HCT116 (cell line): Measurements from ENCODE around the gene DIP2C. TPM values are rescaled to one million over a fixed set of nuclear protein-coding genes. Genes with fewer than 3 reads are reported as not detected.

ENCODE experiments used
- ATAC-seq: fragments of 200-7000 bp; cut with Tn5 transposase; 2 replicates; pipeline ENCODE4 v1.9.1; 2020; ENCODE audit warnings: mild to moderate bottlenecking, moderate library complexity
- BruUV-seq: library from RNA; stranded (reverse); fragments of 400-500 nt; replicated peaks from 2 replicates; lab custom pipeline; 2021; lab: Mats Ljungman, UMichigan
- CTCF ChIA-PET: fragments of 300-600 bp; sonication (Branson Sonifier 250); formaldehyde crosslinking; loops from one replicate; lab custom pipeline; 2021; ENCODE audit warnings: antibody characterized with exemption; lab: Charles Lee
- POLR2A ChIA-PET: fragments of 300-600, 350-600 bp; sonication (Branson Sonifier 250); formaldehyde crosslinking; loops from one replicate; lab custom pipeline; 2021; ENCODE audit warnings: antibody characterized with exemption; lab: Charles Lee
- RAD21 ChIA-PET, 2 experiments: fragments of 300-600 bp; sonication (Branson Sonifier 250); formaldehyde crosslinking; loops; one replicate each; lab custom pipeline; 2023; ENCODE audit warnings: low total read pairs in 2 of 2; ENCODE audit not compliant: uncharacterized antibody in 2 of 2, unreplicated experiment in 2 of 2, low non-redundant PET in 1 of 2; lab: Charles Lee
- DNase-seq: peaks from one replicate; pipeline ENCODE4 v3.0.0-alpha.2; 2010; ENCODE audit warnings: low read depth, low spot score
- H2AFZ ChIP-seq: fragments of 200-600 bp; shearing (Covaris generic), sonication (generic); 2 replicates; pipeline ENCODE4 v1.6.1; 2017; ENCODE audit warnings: low read depth, mixed run types, mixed read lengths, antibody characterized with exemption, low read length; ENCODE audit not compliant: poor library complexity, severe bottlenecking
- H3K27ac ChIP-seq: 2 replicates; pipeline ENCODE4 v1.5.1; 2012; ENCODE audit warnings: low read depth, low read length
- H3K27me3 ChIP-seq: fragments of 200-600 bp; sonication (generic); 2 replicates; pipeline ENCODE4 v1.6.1; 2016; ENCODE audit warnings: mixed run types, low read length, mixed read lengths; ENCODE audit not compliant: insufficient read depth
- H3K36me3 ChIP-seq, 2 experiments: fragments of 200-500 bp in 1 of 2; fragments of 200-600 bp in 1 of 2; sonication (Bioruptor generic) in 1 of 2; sonication (generic) in 1 of 2; 2 replicates each; pipeline versions ENCODE4 v1.5.1 to v1.6.1; 2014 to 2016; ENCODE audit warnings: low read length in 2 of 2, inconsistent platforms in 1 of 2, mixed read lengths in 1 of 2, mixed run types in 1 of 2; ENCODE audit not compliant: insufficient read depth in 2 of 2, control insufficient read depth in 1 of 2
- H3K4me1 ChIP-seq, 2 experiments: fragments of 200-600 bp in 1 of 2; sonication (generic) in 1 of 2; 2 replicates each; pipeline versions ENCODE4 v1.5.1 to v1.6.1; 2012 to 2017; ENCODE audit warnings: low read length in 2 of 2, inconsistent platforms in 1 of 2, mild to moderate bottlenecking in 1 of 2, mixed read lengths in 1 of 2, mixed run types in 1 of 2, moderate library complexity in 1 of 2; ENCODE audit not compliant: insufficient read depth in 2 of 2, control insufficient read depth in 1 of 2
- H3K4me2 ChIP-seq: fragments of 200-600 bp; sonication (generic); 2 replicates; pipeline ENCODE4 v1.6.1; 2017; ENCODE audit warnings: mixed run types, low read length, mixed read lengths
- H3K4me3 ChIP-seq, 2 experiments: fragments of 200-600 bp in 1 of 2; sonication (generic) in 1 of 2; replicated peaks in 1 of 2; 2 replicates each; pipeline ENCODE4 v1.5.1; 2011 to 2016; ENCODE audit warnings: low read length in 2 of 2, control low read depth in 1 of 2, low read depth in 1 of 2, mild to moderate bottlenecking in 1 of 2, mixed read lengths in 1 of 2, mixed run types in 1 of 2
- H3K79me2 ChIP-seq: fragments of 200-600 bp; sonication (generic); 2 replicates; pipeline ENCODE4 v1.6.1; 2017; ENCODE audit warnings: mild to moderate bottlenecking, mixed run types, low read length, moderate library complexity, mixed read lengths; ENCODE audit not compliant: insufficient read depth
- H3K9ac ChIP-seq: fragments of 200-600 bp; sonication (generic); 2 replicates; pipeline ENCODE4 v1.6.1; 2016; ENCODE audit warnings: low read length, mixed read lengths
- H3K9me2 ChIP-seq: fragments of 200-600 bp; sonication (generic), shearing (Covaris generic); 2 replicates; pipeline ENCODE4 v1.6.1; 2017; ENCODE audit warnings: mixed run types, mild to moderate bottlenecking, moderate library complexity; ENCODE audit not compliant: insufficient read depth
- H3K9me3 ChIP-seq, 2 experiments: fragments of 200-500 bp in 1 of 2; fragments of 200-600 bp in 1 of 2; sonication (Bioruptor generic) in 1 of 2; sonication (generic) in 1 of 2; 2 replicates each; pipeline ENCODE4 v1.6.1; 2014 to 2017; ENCODE audit warnings: low read length in 2 of 2, mixed read lengths in 2 of 2, inconsistent platforms in 1 of 2, low read depth in 1 of 2, mild to moderate bottlenecking in 1 of 2, mixed run types in 1 of 2, moderate library complexity in 1 of 2; ENCODE audit not compliant: control insufficient read depth in 1 of 2, insufficient read depth in 1 of 2
- H4K20me1 ChIP-seq: fragments of 200-600 bp; sonication (generic), shearing (Covaris generic); 2 replicates; pipeline ENCODE4 v1.6.1; 2017; ENCODE audit warnings: mixed run types, mild to moderate bottlenecking, moderate library complexity; ENCODE audit not compliant: insufficient read depth
- CBX3 ChIP-seq: IDR thresholded peaks from 2 replicates; pipeline ENCODE4 v1.6.1; 2012; ENCODE audit warnings: low read depth
- EGR1 ChIP-seq: IDR thresholded peaks from 2 replicates; pipeline ENCODE4 v1.6.1; 2012; ENCODE audit warnings: low read depth
- ELF1 ChIP-seq: IDR thresholded peaks from 2 replicates; pipeline ENCODE4 v1.6.1; 2012; ENCODE audit warnings: low read depth, borderline replicate concordance
- EZH2 ChIP-seq: fragments of 200-600 bp; sonication (generic); IDR thresholded peaks from 2 replicates; pipeline ENCODE4 v1.6.1; 2017; ENCODE audit warnings: antibody characterized with exemption, mixed run types
- POLR2AphosphoS5 ChIP-seq: IDR thresholded peaks from 2 replicates; pipeline ENCODE4 v1.6.1; 2011; ENCODE audit warnings: mild to moderate bottlenecking, low read depth, low read length, moderate library complexity
- RAD21 ChIP-seq: IDR thresholded peaks from 2 replicates; pipeline ENCODE4 v1.6.1; 2012; ENCODE audit warnings: low read depth, mild to moderate bottlenecking
- TCF7L2 ChIP-seq: IDR thresholded peaks from 2 replicates; pipeline ENCODE4 v1.7.0; 2011; ENCODE audit warnings: borderline replicate concordance, inconsistent platforms; ENCODE audit not compliant: insufficient read depth, insufficient read length; ENCODE audit errors: extremely low read depth
- YY1 ChIP-seq: IDR thresholded peaks from 2 replicates; pipeline ENCODE4 v1.6.1; 2011; ENCODE audit warnings: low read length, low read depth, moderate library complexity, mild to moderate bottlenecking; ENCODE audit not compliant: insufficient replicate concordance; ENCODE audit errors: extremely low read depth
- ZFX ChIP-seq: fragments of 450-650 bp; IDR thresholded peaks from 2 replicates; pipeline ENCODE4 v1.6.1; 2017
- intact Hi-C: fragments of 100-400 bp; cut with micrococcal nuclease; formaldehyde crosslinking; loops from 2 replicates; pipeline ENCODE4 v1.10.0; 2022
- total RNA-seq: library from RNA; stranded (reverse); gene quantifications from one replicate; pipeline ENCODE4 v1.2.1, GENCODE V29; 2021; ENCODE audit not compliant: unreplicated experiment
- TF ChIP-seq, protein P1 (sequence below), 3 experiments: fragments of 200-600 bp in 1 of 3; sonication (generic) in 1 of 3; IDR thresholded peaks in 2 of 3; conservative IDR thresholded peaks in 1 of 3; 2 replicates each; pipeline ENCODE4 v1.5.1; 2012 to 2017; ENCODE audit warnings: low read depth in 2 of 3, low read length in 2 of 3, antibody characterized with exemption in 1 of 3, borderline replicate concordance in 1 of 3, control low read depth in 1 of 3, mild to moderate bottlenecking in 1 of 3, mixed read lengths in 1 of 3, mixed run types in 1 of 3, moderate library complexity in 1 of 3; ENCODE audit not compliant: insufficient read depth in 1 of 3
- TF ChIP-seq, protein P2 (sequence below): IDR thresholded peaks from 2 replicates; pipeline ENCODE4 v1.6.1; 2012; ENCODE audit warnings: low read depth
- TF ChIP-seq, protein P3 (sequence below): IDR thresholded peaks from 2 replicates; pipeline ENCODE4 v1.6.1; 2012

The DIP2C gene
- total RNA-seq, 1 experiment from 2014 or later = 15.4 TPM

DNA sequence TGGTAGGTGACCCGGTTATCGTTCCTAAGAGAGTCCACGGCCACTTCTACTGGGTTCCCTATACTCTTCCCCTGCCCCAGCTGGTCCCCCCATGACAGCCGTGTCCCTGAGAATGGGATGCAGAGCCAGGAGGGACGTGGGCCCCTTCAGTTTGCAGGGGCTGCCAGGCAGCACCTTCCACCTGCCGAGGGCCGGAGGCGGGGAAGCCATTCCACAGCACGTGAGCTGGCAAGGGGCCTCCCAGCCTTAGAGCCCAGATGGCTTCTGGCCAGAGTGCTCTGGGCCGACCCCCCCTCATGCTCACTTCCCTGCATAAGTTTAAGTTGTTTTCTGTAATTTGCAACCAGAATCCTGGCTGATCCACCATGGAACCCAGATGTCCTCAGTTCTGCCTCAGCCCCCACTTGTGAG is 39.0 kb downstream of the DIP2C start:
- Histone ChIP-seq H3K4me1 (no peaks in the 10 kb centered on the region), H3K4me2 (no peak overlapping the region), H3K9me2 (no peaks in the 10 kb centered on the region), H3K27ac (no peak overlapping the region), H3K79me2 (peaks cover 4% of the 10 kb centered on the region), H3K27me3 (no peaks in the 10 kb centered on the region), H4K20me1 (no peaks in the 10 kb centered on the region), H3K9ac (no peak overlapping the region), H3K4me3 (no peak overlapping the region), H2AFZ (no peak overlapping the region), H3K36me3 (no peaks in the 10 kb centered on the region), H3K9me3 (no peaks in the 10 kb centered on the region)
- POLR2A ChIA-PET = no interaction called here
- DNase-seq (no peak), ATAC-seq (no peak)
- BruUV-seq = no TSS peak
- TF ChIP-seq, protein P1, sequence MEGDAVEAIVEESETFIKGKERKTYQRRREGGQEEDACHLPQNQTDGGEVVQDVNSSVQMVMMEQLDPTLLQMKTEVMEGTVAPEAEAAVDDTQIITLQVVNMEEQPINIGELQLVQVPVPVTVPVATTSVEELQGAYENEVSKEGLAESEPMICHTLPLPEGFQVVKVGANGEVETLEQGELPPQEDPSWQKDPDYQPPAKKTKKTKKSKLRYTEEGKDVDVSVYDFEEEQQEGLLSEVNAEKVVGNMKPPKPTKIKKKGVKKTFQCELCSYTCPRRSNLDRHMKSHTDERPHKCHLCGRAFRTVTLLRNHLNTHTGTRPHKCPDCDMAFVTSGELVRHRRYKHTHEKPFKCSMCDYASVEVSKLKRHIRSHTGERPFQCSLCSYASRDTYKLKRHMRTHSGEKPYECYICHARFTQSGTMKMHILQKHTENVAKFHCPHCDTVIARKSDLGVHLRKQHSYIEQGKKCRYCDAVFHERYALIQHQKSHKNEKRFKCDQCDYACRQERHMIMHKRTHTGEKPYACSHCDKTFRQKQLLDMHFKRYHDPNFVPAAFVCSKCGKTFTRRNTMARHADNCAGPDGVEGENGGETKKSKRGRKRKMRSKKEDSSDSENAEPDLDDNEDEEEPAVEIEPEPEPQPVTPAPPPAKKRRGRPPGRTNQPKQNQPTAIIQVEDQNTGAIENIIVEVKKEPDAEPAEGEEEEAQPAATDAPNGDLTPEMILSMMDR (IDR thresholded peaks at IDR 0.05 in 2 of 3, conservative IDR thresholded peaks at IDR 0.05 in 1 of 3; ENCODE audit: borderline replicate concordance in 1 of 3, insufficient read depth in 1 of 3, low read depth in 2 of 3, low read length in 2 of 3) = no peak
- TF ChIP-seq EZH2 = no peak
- CTCF ChIA-PET = no interaction called here
- intact Hi-C loops = no loop called here
- RAD21 ChIA-PET = no interaction called here

DNA sequence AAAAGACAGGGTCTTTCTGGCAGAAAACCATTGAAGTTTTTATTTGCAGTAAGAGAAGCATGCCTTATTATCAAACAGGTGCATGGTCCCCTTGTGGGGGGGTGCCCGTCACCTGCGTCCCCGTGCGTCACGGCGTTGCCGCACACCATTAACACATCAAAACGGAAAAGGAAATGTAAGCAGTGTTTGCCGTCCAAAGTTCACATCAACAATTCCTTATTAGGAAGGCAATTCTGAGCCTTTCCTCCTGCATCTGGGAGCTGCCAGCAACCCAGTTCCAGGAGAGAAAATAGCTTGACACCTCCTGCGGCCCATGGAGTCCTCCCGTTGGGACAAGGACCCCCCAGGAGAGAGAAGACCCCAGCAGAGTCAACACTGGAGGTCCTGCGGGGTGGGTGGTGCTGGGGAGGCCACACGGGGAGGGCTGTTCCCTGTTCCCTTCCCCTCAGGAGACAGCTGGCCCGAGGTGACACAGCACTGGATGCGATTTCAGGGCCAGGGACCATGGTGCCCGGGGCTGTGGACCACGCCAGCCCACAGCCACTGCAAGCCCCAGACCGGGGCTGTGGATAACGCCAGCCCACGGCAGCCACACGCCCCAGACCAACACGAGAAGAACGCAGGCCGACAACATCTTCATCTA is 39.5 kb downstream of the DIP2C start:
- Histone ChIP-seq H2AFZ (no peak overlapping the region), H3K9ac (no peak overlapping the region), H3K4me1 (no peaks in the 10 kb centered on the region), H3K9me2 (no peaks in the 10 kb centered on the region), H3K4me2 (no peak overlapping the region), H3K27ac (no peak overlapping the region), H3K9me3 (no peaks in the 10 kb centered on the region), H4K20me1 (no peaks in the 10 kb centered on the region), H3K4me3 (no peak overlapping the region), H3K79me2 (peaks cover 4% of the 10 kb centered on the region), H3K36me3 (no peaks in the 10 kb centered on the region), H3K27me3 (no peaks in the 10 kb centered on the region)
- RAD21 ChIA-PET = no interaction called here
- ATAC-seq = no peak
- no TSS peak for BruUV-seq
- intact Hi-C loops = no loop called here
- POLR2A ChIA-PET = no interaction called here
- CTCF ChIA-PET = no interaction called here
- no peak for DNase-seq
- no peak for TF ChIP-seq POLR2AphosphoS5
- no peak for TF ChIP-seq ELF1
- TF ChIP-seq EGR1 = no peak
- TF ChIP-seq RAD21 = no peak
- no peak for TF ChIP-seq TCF7L2
- no peak for TF ChIP-seq ZFX
- TF ChIP-seq, protein P2, sequence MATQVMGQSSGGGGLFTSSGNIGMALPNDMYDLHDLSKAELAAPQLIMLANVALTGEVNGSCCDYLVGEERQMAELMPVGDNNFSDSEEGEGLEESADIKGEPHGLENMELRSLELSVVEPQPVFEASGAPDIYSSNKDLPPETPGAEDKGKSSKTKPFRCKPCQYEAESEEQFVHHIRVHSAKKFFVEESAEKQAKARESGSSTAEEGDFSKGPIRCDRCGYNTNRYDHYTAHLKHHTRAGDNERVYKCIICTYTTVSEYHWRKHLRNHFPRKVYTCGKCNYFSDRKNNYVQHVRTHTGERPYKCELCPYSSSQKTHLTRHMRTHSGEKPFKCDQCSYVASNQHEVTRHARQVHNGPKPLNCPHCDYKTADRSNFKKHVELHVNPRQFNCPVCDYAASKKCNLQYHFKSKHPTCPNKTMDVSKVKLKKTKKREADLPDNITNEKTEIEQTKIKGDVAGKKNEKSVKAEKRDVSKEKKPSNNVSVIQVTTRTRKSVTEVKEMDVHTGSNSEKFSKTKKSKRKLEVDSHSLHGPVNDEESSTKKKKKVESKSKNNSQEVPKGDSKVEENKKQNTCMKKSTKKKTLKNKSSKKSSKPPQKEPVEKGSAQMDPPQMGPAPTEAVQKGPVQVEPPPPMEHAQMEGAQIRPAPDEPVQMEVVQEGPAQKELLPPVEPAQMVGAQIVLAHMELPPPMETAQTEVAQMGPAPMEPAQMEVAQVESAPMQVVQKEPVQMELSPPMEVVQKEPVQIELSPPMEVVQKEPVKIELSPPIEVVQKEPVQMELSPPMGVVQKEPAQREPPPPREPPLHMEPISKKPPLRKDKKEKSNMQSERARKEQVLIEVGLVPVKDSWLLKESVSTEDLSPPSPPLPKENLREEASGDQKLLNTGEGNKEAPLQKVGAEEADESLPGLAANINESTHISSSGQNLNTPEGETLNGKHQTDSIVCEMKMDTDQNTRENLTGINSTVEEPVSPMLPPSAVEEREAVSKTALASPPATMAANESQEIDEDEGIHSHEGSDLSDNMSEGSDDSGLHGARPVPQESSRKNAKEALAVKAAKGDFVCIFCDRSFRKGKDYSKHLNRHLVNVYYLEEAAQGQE = no peak
- no peak for TF ChIP-seq CBX3
- TF ChIP-seq, protein P3, sequence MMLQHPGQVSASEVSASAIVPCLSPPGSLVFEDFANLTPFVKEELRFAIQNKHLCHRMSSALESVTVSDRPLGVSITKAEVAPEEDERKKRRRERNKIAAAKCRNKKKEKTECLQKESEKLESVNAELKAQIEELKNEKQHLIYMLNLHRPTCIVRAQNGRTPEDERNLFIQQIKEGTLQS = no peak
- no peak for TF ChIP-seq YY1
